Nephron progenitor cell (in vitro differentiated cells): ENCODE data around the gene PCNX2.

Experiments
- DNase-seq: peaks from one replicate; pipeline ENCODE4 v3.0.0; 2021
- H3K27ac Mint-ChIP-seq: 2 replicates; pipeline ENCODE4 v1.8.0; 2021; ENCODE audit warnings: mild to moderate bottlenecking, moderate library complexity, mixed read lengths
- H3K27me3 Mint-ChIP-seq: 2 replicates; pipeline ENCODE4 v1.8.0; 2021; ENCODE audit warnings: mild to moderate bottlenecking, low read depth, mixed read lengths; ENCODE audit not compliant: poor library complexity
- H3K36me3 Mint-ChIP-seq: 2 replicates; pipeline ENCODE4 v1.8.0; 2021; ENCODE audit warnings: low read depth, mixed read lengths
- H3K4me1 Mint-ChIP-seq: 2 replicates; pipeline ENCODE4 v1.8.0; 2021; ENCODE audit warnings: mixed read lengths
- H3K4me3 Mint-ChIP-seq: 2 replicates; pipeline ENCODE4 v1.8.0; 2021; ENCODE audit warnings: mild to moderate bottlenecking, moderate library complexity, mixed read lengths
- H3K9me3 Mint-ChIP-seq: 2 replicates; pipeline ENCODE4 v1.8.0; 2021; ENCODE audit warnings: mild to moderate bottlenecking, moderate library complexity, mixed read lengths
- CTCF ChIP-seq: fragments of 200-600 bp; sonication (generic); IDR thresholded peaks from 2 replicates; pipeline ENCODE4 v1.5.0; 2021; ENCODE audit warnings: antibody characterized with exemption

PCNX2 gene

GRCh38 chr1:233144434-233144833, 151.1 kb downstream of the PCNX2 start:
- Mint-ChIP-seq H3K9me3 (no peaks in the 10 kb centered on the region), H3K27ac (no peak overlapping the region), H3K27me3 (peaks cover 4% of the 10 kb centered on the region), H3K4me1 (no peaks in the 10 kb centered on the region), H3K36me3 (no peaks in the 10 kb centered on the region), H3K4me3 (no peak overlapping the region)
- TF ChIP-seq CTCF: no peak
- DNase-seq: no peak

GRCh38 chr1:233143241-233143640, 152.3 kb downstream of the PCNX2 start:
- no peak for DNase-seq
- no peaks in the 10 kb centered on the region for H3K36me3 Mint-ChIP-seq
- H3K4me1 Mint-ChIP-seq: no peaks in the 10 kb centered on the region
- no peak overlapping the region for H3K27ac Mint-ChIP-seq
- H3K9me3 Mint-ChIP-seq: no peaks in the 10 kb centered on the region
- no peak for TF ChIP-seq CTCF
- peaks cover 4% of the 10 kb centered on the region for H3K27me3 Mint-ChIP-seq
- H3K4me3 Mint-ChIP-seq: no peak overlapping the region

- no peaks in the 10 kb centered on the region for H3K9me3 Mint-ChIP-seq
These were observed 154.6 kb downstream of the PCNX2 start for GRCh38 chr1:233140974-233141373.

GRCh38 chr1:233140499-233140898, 155.0 kb downstream of the PCNX2 start:
- H3K27ac Mint-ChIP-seq: no peak overlapping the region
- DNase-seq: no peak
- H3K36me3 Mint-ChIP-seq: no peaks in the 10 kb centered on the region

More at GRCh38 chr1:233140974-233141373, 154.6 kb downstream of the PCNX2 start:
- H3K4me1 Mint-ChIP-seq: no peaks in the 10 kb centered on the region
- no peak overlapping the region for H3K27ac Mint-ChIP-seq
- peaks cover 4% of the 10 kb centered on the region for H3K27me3 Mint-ChIP-seq
- no peak for TF ChIP-seq CTCF
- H3K36me3 Mint-ChIP-seq: no peaks in the 10 kb centered on the region
- DNase-seq: no peak
- H3K4me3 Mint-ChIP-seq: no peak overlapping the region

GRCh38 chr1:233138788-233139585, 156.5 kb downstream of the PCNX2 start:
- no peaks in the 10 kb centered on the region for H3K9me3 Mint-ChIP-seq
- DNase-seq: no peak
- H3K27me3 Mint-ChIP-seq: peaks cover 4% of the 10 kb centered on the region
- H3K4me1 Mint-ChIP-seq: no peaks in the 10 kb centered on the region
- H3K36me3 Mint-ChIP-seq: no peaks in the 10 kb centered on the region
- no peak for TF ChIP-seq CTCF
- H3K4me3 Mint-ChIP-seq: no peak overlapping the region
- H3K27ac Mint-ChIP-seq: no peak overlapping the region

More at GRCh38 chr1:233140499-233140898, 155.0 kb downstream of the PCNX2 start:
- Mint-ChIP-seq H3K9me3 (no peaks in the 10 kb centered on the region), H3K27me3 (peaks cover 4% of the 10 kb centered on the region), H3K4me1 (no peaks in the 10 kb centered on the region), H3K4me3 (no peak overlapping the region)
- TF ChIP-seq CTCF: no peak

DNA sequence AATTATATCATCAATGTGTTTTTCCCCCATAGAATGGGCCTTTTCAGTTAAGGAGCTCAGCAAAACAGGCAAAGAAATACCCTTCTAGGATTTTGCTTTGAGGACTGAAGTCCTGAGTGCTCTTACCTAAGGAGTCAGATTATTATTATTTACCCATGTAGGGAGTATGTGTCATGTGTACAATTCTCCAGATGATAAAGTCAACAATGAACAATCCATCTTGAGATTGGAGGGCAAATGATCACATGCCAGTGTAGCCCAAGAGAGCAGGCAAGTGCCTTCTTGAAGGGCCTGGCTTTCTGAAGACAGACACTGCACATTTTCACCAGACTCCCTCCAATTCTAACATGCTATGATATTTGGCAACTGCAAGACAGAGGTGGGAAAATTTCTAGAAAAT, 159.7 kb downstream of the PCNX2 start:
- Mint-ChIP-seq H3K36me3 (peaks cover 6% of the 10 kb centered on the region), H3K27ac (no peak overlapping the region), H3K9me3 (no peaks in the 10 kb centered on the region), H3K4me3 (no peak overlapping the region), H3K27me3 (no peaks in the 10 kb centered on the region), H3K4me1 (peaks cover 3% of the 10 kb centered on the region)
- DNase-seq: no peak
- no peak for TF ChIP-seq CTCF
